GM12865 (cell line): ENCODE measurements around the gene FOXP3.

Experiments
- DNase-seq: peaks from one replicate; pipeline ENCODE4 v3.0.0; 2010; ENCODE audit warnings: low read depth
- H3K4me3 ChIP-seq: 2 replicates; pipeline ENCODE4 v1.5.1; 2011; ENCODE audit warnings: mild to moderate bottlenecking, low read depth, low read length, control low read depth
- TF ChIP-seq, protein P1 (sequence below): IDR thresholded peaks from 2 replicates; pipeline ENCODE4 v1.5.1; 2011; ENCODE audit warnings: low read length, control low read depth, low read depth, inconsistent platforms; ENCODE audit not compliant: insufficient read depth; ENCODE audit errors: missing control alignments

The FOXP3 gene

DNA sequence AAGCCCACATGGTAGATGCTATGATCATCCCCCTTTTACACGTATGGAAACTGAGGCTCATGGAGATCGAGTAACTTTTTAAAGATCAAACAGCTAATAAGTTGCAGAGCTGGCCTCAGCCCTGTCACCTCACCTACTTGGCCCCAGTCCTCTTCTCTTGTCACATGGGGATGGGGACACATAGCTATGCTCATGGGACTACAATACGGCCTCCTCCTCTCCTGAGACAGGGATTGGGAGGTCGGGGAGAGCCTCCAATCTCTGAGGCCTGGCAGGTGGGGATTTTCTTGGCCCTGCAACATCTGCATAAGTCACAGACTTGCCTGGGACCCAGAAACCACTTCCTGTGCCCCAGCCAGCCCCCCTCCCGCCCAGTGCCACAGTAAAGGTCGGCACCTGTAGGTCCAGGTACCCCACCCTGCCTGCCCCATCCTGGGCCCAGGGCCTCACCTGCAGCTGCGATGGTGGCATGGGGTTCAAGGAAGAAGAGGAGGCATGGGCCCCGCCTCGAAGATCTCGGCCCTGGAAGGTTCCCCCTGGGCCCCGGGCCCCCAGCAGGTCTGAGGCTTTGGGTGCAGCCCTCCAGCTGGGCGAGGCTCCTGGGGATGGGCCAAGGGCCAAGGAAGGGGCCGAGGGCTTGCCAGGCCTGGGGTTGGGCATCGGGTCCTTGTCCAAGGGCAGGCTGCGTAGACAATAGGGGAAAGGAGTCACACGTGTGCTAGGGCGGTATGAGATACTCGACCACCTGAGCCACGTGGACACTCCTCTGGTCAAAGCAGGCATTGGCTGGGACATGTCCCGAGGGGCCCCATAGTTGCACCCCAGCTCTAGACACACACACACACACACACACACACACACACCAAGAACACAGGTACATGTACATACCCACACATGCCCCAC lies 6.4 kb downstream of the FOXP3 start:
- DNase-seq = no peak
- TF ChIP-seq, protein P1, sequence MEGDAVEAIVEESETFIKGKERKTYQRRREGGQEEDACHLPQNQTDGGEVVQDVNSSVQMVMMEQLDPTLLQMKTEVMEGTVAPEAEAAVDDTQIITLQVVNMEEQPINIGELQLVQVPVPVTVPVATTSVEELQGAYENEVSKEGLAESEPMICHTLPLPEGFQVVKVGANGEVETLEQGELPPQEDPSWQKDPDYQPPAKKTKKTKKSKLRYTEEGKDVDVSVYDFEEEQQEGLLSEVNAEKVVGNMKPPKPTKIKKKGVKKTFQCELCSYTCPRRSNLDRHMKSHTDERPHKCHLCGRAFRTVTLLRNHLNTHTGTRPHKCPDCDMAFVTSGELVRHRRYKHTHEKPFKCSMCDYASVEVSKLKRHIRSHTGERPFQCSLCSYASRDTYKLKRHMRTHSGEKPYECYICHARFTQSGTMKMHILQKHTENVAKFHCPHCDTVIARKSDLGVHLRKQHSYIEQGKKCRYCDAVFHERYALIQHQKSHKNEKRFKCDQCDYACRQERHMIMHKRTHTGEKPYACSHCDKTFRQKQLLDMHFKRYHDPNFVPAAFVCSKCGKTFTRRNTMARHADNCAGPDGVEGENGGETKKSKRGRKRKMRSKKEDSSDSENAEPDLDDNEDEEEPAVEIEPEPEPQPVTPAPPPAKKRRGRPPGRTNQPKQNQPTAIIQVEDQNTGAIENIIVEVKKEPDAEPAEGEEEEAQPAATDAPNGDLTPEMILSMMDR = no peak
- H3K4me3 ChIP-seq = no peak overlapping the region

DNA sequence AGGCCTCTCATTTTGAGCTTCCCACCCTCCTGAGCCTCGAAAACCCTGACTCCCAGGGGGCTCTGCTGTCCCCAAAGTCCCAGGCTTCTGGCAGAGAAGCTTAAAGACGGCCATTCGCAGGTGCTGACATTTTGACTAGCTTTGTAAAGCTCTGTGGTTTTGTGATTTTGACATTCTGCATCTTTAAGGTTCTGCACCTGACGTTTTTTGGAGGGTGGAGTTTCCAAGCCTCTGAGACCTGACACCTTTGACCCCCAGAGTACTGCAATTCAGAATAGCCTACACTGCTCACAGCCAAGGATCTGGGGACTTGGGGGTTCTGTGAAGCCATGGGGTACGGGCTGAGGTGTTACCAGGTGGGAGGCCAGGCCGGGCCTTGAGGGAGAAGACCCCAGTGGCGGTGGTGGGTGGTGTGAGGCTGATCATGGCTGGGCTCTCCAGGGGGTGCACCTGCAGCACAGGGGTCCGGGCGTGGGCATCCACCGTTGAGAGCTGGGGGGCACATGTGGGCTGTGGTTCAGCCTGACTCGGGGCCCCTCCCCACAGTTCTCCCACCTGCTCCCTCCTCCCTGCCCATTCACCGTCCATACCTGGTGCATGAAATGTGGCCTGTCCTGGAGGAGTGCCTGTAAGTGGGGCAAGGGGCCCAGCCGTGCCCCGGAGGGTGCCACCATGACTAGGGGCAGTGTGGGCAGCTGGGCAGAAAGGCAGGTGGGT lies 7.3 kb downstream of the FOXP3 start:
- TF ChIP-seq, protein P1 = no peak
- DNase-seq = no peak
- no peak overlapping the region for H3K4me3 ChIP-seq

DNA sequence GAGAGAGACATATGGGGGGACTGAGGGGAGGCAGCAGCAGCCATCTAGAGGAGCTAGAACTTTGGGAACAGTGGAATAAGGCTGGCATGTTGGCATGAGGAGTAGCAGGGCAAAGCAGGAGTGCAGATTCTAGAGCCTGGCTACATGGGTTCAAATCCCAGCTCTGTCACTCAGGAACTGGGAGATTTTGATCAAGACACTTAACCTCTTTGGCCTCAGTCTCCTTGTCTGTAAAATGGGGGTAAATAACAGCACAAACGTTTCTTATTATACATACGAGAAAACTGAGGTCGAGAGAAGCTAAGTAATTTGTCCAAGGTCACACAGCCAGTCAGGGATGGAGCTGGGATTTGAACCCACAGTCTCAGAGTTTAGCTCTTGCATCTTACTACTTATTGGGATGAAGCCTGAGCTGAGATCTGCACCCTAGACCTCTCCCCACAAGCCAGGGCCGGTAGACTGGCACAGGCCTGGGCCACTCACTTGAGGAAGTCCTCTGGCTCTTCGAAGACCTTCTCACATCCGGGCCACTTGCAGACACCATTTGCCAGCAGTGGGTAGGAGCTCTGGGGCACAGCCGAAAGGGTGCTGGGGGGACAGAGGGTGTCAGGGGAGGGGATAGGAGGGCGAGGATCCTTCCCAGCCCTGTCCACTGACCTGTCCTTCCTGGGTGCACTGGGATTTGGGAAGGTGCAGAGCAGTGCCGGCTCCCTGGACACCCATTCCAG lies 8.1 kb downstream of the FOXP3 start:
- TF ChIP-seq, protein P1 = no peak
- DNase-seq = no peak

DNA sequence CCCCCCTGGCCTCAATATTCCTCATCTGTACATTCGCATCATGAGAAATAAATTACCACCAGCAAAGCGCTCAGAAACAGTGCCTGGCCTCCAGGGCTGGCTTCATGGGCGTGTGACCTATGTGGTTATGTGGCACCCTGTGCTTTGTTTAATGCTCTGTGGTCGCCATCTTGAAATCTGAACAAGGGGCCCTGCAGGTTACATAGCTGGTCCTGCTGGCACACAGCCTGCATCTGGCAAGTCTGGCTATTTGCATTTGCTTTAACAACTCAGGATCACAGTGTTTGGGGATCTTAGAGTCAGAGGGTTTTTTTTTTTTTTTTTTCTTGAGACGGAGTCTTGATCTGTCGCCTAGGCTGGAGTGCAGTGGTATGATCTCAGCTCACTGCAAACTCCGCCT lies 9.9 kb downstream of the FOXP3 start:
- H3K4me3 ChIP-seq = no peak overlapping the region
- TF ChIP-seq, protein P1 = no peak
- DNase-seq = no peak

More for the DNA sequence above, 8.1 kb downstream of the FOXP3 start:
- H3K4me3 ChIP-seq = no peak overlapping the region

DNA sequence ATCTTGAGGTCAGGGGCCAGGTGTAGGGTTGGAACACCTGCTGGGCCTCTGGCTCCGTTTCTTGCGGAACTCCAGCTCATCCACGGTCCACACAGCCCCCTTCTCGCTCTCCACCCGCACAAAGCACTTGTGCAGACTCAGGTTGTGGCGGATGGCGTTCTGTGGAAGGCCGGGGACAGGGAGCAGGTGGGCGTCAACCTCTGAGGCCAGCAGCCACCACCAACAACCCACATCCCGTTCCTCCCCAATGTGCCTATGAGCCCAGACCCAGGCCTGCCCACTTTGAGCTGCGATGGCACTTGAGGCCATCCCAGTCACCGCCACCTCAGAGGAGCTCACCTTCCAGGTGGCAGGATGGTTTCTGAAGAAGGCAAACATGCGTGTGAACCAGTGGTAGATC lies 13.2 kb downstream of the FOXP3 start:
- DNase-seq = no peak
- TF ChIP-seq, protein P1 = no peak

DNA sequence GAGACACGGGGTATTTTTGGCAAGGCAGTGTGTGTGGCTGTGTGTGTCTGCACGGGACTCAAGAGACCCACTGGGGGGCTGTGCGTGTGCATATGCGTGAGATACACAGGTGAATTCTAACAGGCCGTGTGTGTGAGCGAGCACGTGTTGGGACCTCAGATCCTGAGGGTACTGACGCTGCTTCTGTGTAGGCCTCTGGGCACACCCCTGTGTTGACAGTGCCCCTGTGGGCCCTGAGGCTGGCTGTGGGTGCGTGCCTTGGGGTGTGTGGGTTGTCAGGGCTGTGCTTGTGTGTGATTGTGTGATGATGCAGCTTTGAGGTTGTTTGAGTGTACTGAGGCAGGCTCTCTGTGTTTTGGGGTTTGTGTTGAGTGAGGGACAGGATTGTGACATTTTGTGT lies 13.9 kb downstream of the FOXP3 start:
- DNase-seq = no peak
- no peak overlapping the region for H3K4me3 ChIP-seq
- TF ChIP-seq, protein P1 = no peak

More for the DNA sequence above, 13.2 kb downstream of the FOXP3 start:
- H3K4me3 ChIP-seq = no peak overlapping the region
